ENCODE data around the gene NBPF6.
"Not testable (repeated sequence)": the region's sequence is repeated elsewhere in the genome, so short reads cannot be mapped to it uniquely, and the experiment has no call there.

NBPF6 gene

DNA sequence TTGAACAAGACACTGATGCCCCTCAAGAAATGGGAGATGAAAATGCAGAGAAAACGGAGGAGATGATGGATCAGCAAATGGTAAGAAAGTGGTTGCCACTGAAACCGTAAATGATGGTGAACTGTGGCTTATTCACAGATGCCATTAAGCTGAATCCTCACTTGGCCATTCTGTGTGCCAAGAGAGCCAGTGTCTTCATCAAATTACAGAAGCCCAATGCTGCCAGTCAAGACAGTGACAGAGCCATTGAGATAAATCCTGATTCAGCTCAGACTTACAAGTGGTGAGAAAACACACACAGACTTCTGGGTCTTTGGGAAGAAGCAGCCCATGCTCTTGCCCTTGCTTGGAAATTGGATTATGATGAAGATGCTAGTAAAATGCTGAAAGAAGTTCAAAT, 52.5 kb downstream of the NBPF6 start:
- FAIRE-seq: no peak

DNA sequence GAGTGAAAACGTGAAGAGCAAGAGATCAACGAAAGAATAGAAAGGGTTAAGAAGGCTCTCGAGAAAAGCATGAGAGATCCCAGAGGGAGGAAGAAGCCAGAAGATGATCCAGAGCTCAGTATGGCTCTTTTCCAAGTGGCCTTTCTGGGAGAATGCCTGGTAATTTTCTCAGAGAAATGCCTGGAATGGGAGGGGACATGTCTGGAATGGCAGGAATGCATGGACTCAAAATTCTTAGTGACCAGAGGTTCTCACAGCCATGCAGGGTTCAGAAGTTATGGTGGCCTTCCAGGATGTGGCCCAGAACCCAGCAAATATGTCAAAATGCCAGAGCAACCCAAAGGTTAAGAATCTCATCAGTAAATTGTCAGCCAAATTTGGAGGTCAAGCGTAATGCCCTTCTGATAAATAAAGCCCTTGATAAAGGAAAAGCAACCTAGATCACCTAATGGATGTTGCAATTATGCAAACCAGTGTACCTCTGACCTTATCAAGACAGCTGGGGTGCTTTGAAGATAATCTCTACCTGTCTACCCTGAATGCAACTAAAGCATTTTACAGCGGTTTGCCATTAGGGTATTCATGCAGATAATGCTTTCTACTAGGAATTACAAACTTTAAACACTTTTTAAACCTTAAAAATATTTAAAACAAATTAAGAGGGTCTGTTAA, 53.1 kb downstream of the NBPF6 start:
- FAIRE-seq: no peak

DNA sequence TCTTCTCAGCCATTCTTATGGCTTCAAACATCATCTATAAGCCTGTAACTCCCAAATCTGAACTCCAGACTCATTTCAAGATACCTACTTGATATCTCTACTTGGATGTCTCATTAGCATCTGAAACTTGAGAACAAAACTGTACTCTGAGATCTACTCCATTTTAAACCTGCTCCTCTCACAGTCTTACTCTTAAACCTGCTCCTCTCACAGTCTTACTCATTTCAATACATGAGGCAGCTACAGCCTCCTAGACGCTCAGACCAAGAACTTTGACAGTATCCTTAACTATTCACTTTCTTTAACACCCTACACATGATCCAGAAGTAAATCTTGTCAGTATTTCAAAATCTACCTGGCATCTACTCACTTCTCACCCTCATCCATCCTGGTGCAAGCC, 54.3 kb downstream of the NBPF6 start:
- FAIRE-seq: no peak

DNA sequence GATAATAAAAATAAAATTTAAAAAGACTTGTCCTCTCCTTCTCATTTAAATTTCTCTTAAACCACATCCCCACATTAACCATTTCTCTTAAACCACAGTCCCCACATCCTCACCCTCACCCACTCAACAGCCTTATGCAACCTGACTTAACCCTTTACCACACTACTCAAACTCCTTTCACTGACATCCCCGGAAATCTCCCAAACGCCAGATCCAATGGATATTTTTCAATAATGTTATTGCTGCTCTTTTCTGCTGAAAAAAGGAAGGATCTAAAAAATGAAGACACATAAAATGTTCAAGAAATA, 55.6 kb downstream of the NBPF6 start:
- no peak for FAIRE-seq

DNA sequence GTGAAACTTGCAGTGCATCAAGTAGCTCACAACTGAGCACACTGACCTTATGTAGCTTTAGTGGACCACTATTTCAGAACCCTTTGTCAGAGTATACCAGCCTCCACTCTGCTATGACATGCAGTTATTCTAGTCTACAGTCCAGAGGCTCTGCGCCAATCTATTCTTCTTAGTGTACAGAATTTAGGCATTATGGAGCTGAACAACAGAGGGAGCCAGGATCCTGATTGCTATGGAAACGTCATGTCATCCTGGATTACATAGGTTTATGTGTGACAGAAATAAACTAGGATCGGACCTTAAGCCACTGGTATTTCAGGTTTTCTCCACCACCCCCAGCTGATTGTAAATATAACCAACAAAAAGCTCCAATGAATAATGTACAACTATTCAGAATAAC, 61.6 kb downstream of the NBPF6 start:
- no peak for FAIRE-seq

DNA sequence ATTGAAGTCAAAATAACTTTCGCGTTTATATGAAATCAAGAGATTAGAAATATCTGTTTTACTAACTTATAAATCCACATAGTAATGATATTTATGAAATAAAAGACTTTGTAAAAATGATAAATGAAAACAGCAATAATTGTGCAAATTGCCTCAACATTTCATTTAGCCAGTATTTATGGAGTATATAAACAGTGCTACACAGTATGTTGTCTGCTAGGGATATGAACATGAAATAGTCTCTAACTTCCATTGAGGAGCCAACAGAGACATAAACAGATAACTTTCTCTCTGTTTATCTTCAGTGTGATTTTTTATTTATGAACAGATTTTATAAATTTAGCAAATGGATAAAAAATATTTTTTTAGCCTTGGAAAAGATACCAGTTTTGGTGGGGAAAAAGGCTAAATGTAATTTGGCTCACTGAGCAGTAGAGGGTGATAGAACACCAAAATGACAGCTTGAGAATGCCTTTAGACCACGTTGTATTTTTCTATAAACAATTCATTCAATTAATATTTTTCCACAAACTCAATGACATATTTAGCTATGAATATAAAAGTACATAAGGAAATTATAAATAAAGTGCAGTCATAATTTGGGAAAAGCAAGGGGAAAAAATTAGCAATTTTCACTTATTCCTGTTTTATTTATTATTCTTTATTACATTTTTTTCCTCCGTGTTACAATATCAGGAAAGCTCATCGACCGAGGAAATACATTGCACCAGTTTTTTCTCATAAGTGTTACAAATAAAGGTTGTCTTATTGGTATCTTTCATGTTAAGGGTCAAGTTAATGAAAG, 62.3 kb downstream of the NBPF6 start:
- FAIRE-seq: peak; percentile 94

DNA sequence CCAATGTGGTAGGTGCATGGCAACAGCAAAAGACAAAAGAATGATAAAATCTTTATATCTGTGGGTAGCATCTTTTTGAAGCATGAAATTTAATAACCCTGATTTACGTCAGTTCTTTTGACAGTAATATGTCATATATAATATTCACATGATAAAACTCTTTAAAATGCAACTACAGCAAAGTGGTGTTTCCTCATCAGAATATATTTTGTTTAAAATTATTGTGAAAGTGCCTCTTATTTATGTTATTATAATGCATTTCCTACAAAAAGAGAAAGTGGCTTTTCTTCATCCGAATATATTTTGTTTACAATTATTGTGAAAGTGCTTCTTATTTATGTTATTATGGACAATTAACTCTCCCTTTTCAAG, 62.9 kb downstream of the NBPF6 start:
- no peak for FAIRE-seq

DNA sequence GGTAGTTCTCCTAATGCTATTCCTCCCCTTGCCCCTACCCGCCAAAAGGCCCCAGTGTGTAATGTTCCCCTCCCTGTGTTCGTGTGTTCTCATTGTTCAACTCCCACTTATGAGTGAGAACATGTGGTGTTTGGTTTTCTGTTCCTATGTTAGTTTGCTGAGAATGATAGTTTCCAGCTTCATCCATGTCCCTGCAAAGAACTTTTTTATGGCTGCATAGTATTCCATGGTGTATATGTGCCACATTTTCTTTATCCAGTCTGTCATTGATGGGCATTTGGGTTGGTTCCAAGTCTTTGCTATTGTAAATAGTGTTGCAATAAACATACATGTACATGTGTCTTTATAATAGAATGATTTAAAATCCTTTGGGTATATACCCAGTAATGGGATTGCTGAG, 63.8 kb downstream of the NBPF6 start:
- FAIRE-seq: not testable (repeated sequence)

DNA sequence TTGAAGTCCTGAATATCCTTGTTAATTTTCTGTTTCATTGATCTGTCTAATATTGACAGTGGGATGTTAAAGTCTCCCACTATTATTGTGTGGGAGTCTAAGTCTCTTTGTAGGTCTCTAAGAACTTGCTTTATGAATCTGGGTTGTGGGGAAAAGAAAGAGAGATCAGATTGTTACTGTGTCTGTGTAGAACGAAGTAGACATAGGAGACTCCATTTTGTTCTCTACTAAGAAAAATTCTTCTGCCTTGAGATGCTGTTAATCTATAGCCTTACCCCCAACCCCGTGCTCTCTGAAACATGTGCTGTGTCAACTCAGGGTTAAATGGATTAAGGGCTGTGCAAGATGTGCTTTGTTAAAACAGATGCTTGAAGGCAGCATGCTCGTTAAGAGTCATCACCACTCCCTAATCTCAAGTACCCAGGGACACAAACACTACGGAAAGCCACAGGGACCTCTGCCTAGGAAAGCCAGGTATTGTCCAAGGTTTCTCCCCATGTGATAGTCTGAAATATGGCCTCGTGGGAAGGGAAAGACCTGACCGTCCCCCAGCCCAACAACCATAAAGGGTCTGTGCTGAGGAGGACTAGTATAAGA, 67.3 kb downstream of the NBPF6 start:
- FAIRE-seq: not testable (repeated sequence)
